Germinal center (tissue), 1 donor: ENCODE measurements around the gene UBA52.

Experiments
- DNase-seq: peaks from one replicate; pipeline ENCODE4 v3.0.0; 2012; ENCODE audit warnings: mixed read lengths, low spot score

UBA52 gene

GRCh38 chr19:18608805-18609716 is 37.4 kb downstream of the UBA52 start:
- no peak for DNase-seq

- DNase-seq = no peak
These were observed 38.0 kb downstream of the UBA52 start for GRCh38 chr19:18609717-18610051.

GRCh38 chr19:18610245-18610555 is 38.5 kb downstream of the UBA52 start:
- no peak for DNase-seq

- no peak for DNase-seq
These were observed 39.1 kb downstream of the UBA52 start for GRCh38 chr19:18610556-18611326.

- no peak for DNase-seq
These were observed 39.8 kb downstream of the UBA52 start for GRCh38 chr19:18611327-18612050.

- no peak for DNase-seq
These were observed 40.6 kb downstream of the UBA52 start for GRCh38 chr19:18612051-18612771.

GRCh38 chr19:18612772-18613588 is 41.3 kb downstream of the UBA52 start, which contains the start of gene TMEM59L:
TSS of gene TMEM59L (plus strand) at chr19:18612870. CDS start at chr19:18612959, 89 bp downstream.
- DNase-seq = no peak

- DNase-seq = no peak
These were observed 42.1 kb downstream of the UBA52 start for GRCh38 chr19:18613589-18614234.

GRCh38 chr19:18616023-18616422 is 44.4 kb downstream of the UBA52 start:
- no peak for DNase-seq

GRCh38 chr19:18617562-18617961 is 45.9 kb downstream of the UBA52 start:
- no peak for DNase-seq

GRCh38 chr19:18618236-18618635 is 46.6 kb downstream of the UBA52 start:
- no peak for DNase-seq

- no peak for DNase-seq
These were observed 48.7 kb downstream of the UBA52 start for GRCh38 chr19:18620311-18620710.

GRCh38 chr19:18620902-18621301 is 49.2 kb downstream of the UBA52 start:
- no peak for DNase-seq

- DNase-seq = no peak
These were observed 55.2 kb downstream of the UBA52 start for GRCh38 chr19:18626906-18627305.
